ENCODE measurements around the gene SERP2.

SERP2 gene

DNA sequence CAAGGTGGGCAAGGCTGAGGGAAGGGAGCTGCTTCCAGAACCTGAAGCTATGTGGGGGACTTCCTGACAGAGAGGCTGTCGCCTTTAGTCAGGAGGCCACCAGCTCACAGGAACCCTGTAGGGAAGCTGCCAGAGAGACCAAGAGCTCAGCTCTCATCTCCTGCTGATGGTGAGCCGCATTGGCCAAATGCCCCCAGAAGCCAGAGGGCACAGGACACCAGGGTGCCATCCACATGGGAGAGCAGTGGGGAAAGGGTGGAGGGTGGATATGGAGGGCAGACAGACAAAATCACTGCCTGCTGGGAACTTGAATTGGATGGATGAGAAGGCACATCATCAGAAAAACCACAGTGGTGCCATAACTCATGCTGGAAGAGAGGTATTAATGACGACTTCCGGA lies 36.0 kb downstream of the SERP2 start:
- no peak for DNase-seq (ENCODE audit: low spot score)
- TF ChIP-seq, protein P1, sequence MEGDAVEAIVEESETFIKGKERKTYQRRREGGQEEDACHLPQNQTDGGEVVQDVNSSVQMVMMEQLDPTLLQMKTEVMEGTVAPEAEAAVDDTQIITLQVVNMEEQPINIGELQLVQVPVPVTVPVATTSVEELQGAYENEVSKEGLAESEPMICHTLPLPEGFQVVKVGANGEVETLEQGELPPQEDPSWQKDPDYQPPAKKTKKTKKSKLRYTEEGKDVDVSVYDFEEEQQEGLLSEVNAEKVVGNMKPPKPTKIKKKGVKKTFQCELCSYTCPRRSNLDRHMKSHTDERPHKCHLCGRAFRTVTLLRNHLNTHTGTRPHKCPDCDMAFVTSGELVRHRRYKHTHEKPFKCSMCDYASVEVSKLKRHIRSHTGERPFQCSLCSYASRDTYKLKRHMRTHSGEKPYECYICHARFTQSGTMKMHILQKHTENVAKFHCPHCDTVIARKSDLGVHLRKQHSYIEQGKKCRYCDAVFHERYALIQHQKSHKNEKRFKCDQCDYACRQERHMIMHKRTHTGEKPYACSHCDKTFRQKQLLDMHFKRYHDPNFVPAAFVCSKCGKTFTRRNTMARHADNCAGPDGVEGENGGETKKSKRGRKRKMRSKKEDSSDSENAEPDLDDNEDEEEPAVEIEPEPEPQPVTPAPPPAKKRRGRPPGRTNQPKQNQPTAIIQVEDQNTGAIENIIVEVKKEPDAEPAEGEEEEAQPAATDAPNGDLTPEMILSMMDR (conservative IDR thresholded peaks at IDR 0.05; ENCODE audit: low read depth): no peak
- no peak overlapping the region for H3K27ac ChIP-seq
- POLR2A ChIA-PET (ENCODE audit: low non-redundant PET): no interaction called here
- CTCF ChIA-PET: no interaction called here

DNA sequence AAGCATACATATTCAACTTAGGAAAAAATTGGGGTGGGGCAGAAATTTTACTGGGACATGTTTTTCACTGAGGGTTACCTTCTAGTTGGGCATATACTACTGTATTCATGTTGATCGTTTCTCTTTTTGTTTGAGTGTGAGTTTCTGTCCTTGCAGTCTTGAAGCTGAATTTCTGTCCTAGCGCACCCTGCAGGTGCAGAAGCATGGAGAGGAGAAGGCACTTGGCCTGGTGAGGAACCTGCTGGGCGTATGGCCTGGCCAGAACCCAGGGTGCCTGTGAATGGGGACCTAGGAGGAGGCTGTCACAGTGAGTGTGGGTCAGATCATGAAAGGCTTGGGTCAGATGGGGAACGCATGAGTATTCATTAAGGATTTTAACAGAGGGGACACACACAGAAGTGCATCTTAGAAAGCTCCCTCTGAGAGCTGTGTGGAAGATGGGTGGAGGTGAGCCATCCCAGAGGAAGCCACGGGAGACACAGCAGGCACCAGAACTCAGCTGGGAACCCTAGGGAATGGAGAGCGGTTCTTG lies 36.8 kb downstream of the SERP2 start:
- H3K27ac ChIP-seq: no peak overlapping the region
- no peak for DNase-seq (ENCODE audit: low spot score)
- ChIA-PET CTCF (no interaction called here), POLR2A (ENCODE audit: low non-redundant PET) (no interaction called here)
- TF ChIP-seq, protein P1 (conservative IDR thresholded peaks at IDR 0.05; ENCODE audit: low read depth): no peak

DNA sequence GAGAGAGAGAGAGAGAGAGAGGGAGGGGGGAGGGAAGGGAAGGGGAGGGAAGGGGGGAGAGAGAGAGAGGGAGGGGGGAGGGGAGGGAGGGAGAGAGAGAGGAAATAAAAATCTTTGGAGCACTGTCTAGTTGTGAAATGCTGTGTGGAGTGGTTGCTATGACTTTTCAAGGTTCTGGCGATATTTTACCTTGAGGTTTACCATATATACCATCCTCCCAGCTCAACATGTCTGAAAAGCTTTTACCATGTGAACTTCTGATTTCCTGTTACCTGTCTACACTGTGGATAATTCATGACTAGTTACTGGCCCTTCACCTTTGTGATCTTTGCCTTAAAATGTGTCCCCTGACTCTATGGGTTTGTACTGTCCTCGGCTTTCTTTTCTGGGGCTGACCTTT lies 38.2 kb downstream of the SERP2 start:
- CTCF ChIA-PET: no interaction called here
- TF ChIP-seq, protein P1 (conservative IDR thresholded peaks at IDR 0.05; ENCODE audit: low read depth): no peak
- POLR2A ChIA-PET (ENCODE audit: low non-redundant PET): no interaction called here
- no peak overlapping the region for H3K27ac ChIP-seq
- DNase-seq (ENCODE audit: low spot score): no peak

DNA sequence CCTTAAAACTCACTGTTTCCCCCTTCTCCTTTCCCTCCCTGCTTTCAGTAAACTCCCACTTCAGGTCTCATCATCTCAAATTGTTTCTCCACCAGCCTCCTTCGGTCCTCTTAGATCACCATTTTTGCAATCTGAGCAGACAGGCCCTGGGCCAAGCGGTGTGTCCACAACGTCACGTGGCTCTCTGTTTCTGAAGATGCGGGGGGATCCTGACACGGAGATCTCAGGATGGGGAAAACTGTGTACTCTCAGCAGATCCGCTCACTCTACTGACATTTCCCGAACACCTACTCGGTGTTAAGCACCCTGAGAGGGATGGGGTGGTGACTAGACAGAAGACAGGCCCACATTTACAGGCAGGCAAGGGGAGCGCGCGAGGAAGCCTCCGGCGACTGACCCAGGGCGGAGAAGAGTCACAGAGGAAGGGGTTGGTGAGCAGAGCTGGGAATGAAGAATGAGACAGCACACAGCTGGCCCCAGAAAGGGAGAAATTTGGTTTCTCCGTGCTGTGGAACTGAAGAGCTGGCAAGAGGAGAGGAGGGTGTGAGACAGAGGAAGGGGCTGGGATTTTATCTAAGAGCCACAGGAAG lies 38.8 kb downstream of the SERP2 start:
- no peak overlapping the region for H3K27ac ChIP-seq
- CTCF ChIA-PET: no interaction called here
- POLR2A ChIA-PET (ENCODE audit: low non-redundant PET): no interaction called here
- TF ChIP-seq, protein P1 (conservative IDR thresholded peaks at IDR 0.05; ENCODE audit: low read depth): no peak
- DNase-seq (ENCODE audit: low spot score): no peak

DNA sequence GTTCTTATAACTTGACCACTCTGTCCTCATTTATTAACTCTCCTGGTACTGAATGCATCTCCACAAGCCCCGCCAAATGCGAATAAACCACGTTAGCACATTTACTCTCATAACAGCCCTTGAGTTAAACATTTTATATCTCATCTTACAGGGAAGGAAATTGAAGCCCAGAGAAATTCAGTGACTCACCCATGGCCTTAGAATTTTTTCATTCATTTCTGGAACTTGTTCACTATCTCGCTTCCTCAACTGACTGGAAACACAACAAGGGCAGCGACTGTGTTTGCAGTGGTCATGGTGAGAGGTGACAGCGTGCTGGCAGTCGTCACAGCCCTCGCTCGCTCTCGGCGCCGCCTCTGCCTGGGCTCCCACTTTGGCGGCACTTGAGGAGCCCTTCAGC lies 39.5 kb downstream of the SERP2 start:
- ChIA-PET CTCF (no interaction called here), POLR2A (ENCODE audit: low non-redundant PET) (no interaction called here)
- DNase-seq (ENCODE audit: low spot score): no peak
- TF ChIP-seq, protein P1 (conservative IDR thresholded peaks at IDR 0.05; ENCODE audit: low read depth): no peak
- H3K27ac ChIP-seq: no peak overlapping the region

DNA sequence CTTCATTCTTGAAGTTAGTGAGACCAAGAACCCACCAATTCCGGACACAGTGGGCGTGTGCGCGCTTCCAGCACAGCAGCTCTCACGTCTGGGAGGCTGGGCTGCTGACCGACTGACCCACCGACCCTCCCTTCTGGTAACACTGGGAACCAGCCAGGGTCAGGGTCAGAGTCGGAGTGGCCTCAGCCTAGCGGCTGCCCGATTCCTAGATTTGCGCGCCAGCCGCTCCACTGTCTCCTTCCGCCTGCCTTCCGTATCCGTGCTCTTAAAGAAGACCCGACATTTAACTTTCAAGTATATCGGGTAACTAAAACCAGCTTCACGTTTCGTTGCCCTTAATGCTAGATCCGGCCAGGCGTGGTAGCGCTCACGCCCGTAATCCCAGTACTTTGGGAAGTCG lies 41.1 kb downstream of the SERP2 start:
- POLR2A ChIA-PET (ENCODE audit: low non-redundant PET): no interaction called here
- CTCF ChIA-PET: no interaction called here

More for the DNA sequence above, 41.1 kb downstream of the SERP2 start:
- TF ChIP-seq, protein P1 (conservative IDR thresholded peaks at IDR 0.05; ENCODE audit: low read depth): no peak
- DNase-seq (ENCODE audit: low spot score): no peak
- no peak overlapping the region for H3K27ac ChIP-seq
